SHP77 (cell line): Measurements from ENCODE around the gene CCDC152.
"Not testable (repeated sequence)": the region's sequence is repeated elsewhere in the genome, so short reads cannot be mapped to it uniquely, and the experiment has no call there.

Source experiments
- DNase-seq, 2 experiments: peaks; one replicate each; lab custom pipeline; 2025; lab: John Stamatoyannopoulos, UW

The CCDC152 gene

GRCh38 chr5:42812620-42813019, 56.0 kb downstream of the CCDC152 start:
- DNase-seq, result no peak

- no peak for DNase-seq
These were observed 56.9 kb downstream of the CCDC152 start for GRCh38 chr5:42813533-42813932.

- not testable (repeated sequence) for DNase-seq
These were observed 59.9 kb downstream of the CCDC152 start for GRCh38 chr5:42816546-42816945.

GRCh38 chr5:42819745-42820144, 63.1 kb downstream of the CCDC152 start:
- no peak for DNase-seq

- DNase-seq, result no peak
These were observed 65.9 kb downstream of the CCDC152 start for GRCh38 chr5:42822548-42822947.

- no peak for DNase-seq
These were observed 67.8 kb downstream of the CCDC152 start for GRCh38 chr5:42824347-42824976.

GRCh38 chr5:42825422-42826148, 69.0 kb downstream of the CCDC152 start:
- no peak for DNase-seq

- DNase-seq, result no peak
These were observed 70.3 kb downstream of the CCDC152 start for GRCh38 chr5:42826757-42827515.

- no peak for DNase-seq
These were observed 72.1 kb downstream of the CCDC152 start for GRCh38 chr5:42828671-42829070.

GRCh38 chr5:42830924-42831323, 74.3 kb downstream of the CCDC152 start:
- no peak for DNase-seq

GRCh38 chr5:42832060-42832459, 75.4 kb downstream of the CCDC152 start:
- no peak for DNase-seq

GRCh38 chr5:42836070-42836769, 79.6 kb downstream of the CCDC152 start:
- DNase-seq, result no peak

- DNase-seq, result no peak
These were observed 81.0 kb downstream of the CCDC152 start for GRCh38 chr5:42837601-42838000.

GRCh38 chr5:42839196-42839595, 82.6 kb downstream of the CCDC152 start:
- DNase-seq, result no peak

- no peak for DNase-seq
These were observed 83.7 kb downstream of the CCDC152 start for GRCh38 chr5:42840269-42840668.

GRCh38 chr5:42840842-42841567, 84.4 kb downstream of the CCDC152 start:
- DNase-seq, result no peak

GRCh38 chr5:42842921-42843641, 86.5 kb downstream of the CCDC152 start:
- DNase-seq, result no peak

GRCh38 chr5:42843675-42844292, 87.2 kb downstream of the CCDC152 start:
- no peak for DNase-seq

- not testable (repeated sequence) for DNase-seq
These were observed 87.8 kb downstream of the CCDC152 start for GRCh38 chr5:42844408-42844807.

GRCh38 chr5:42848545-42848944, 91.9 kb downstream of the CCDC152 start:
- DNase-seq, result no peak

- no peak for DNase-seq
These were observed 94.9 kb downstream of the CCDC152 start for GRCh38 chr5:42851481-42851880.
